GM12875 (cell line): Measurements from ENCODE around the gene LCORL.

ENCODE experiments used
- H3K4me3 ChIP-seq: one replicate; pipeline ENCODE4 v1.5.1; 2011; ENCODE audit warnings: low read depth, low read length, control low read depth
- TF ChIP-seq, protein P1 (sequence below): IDR thresholded peaks from 2 replicates; pipeline ENCODE4 v1.5.1; 2011; ENCODE audit warnings: low read depth, mild to moderate bottlenecking, control low read depth, inconsistent platforms, low read length, moderate library complexity, borderline replicate concordance; ENCODE audit not compliant: insufficient read depth

LCORL gene

DNA sequence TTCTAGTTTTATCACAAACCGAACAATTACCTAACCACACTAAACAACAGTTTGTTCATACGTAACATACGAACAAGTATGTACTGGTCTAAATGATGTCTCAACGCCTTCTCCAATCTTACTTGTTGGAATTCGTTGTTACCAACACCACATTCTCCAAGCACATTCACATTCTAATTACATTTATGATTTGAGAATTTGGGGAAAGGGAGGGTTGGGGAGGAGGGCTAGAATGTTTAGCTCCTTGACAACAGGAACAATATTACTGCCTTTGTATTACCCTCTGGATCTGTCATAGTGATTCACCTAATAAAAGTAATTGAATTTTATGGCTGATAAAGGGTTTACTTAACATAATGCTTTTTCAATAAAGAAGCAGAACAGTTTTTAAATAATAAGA, 24.4 kb downstream of the LCORL start:
- TF ChIP-seq, protein P1, sequence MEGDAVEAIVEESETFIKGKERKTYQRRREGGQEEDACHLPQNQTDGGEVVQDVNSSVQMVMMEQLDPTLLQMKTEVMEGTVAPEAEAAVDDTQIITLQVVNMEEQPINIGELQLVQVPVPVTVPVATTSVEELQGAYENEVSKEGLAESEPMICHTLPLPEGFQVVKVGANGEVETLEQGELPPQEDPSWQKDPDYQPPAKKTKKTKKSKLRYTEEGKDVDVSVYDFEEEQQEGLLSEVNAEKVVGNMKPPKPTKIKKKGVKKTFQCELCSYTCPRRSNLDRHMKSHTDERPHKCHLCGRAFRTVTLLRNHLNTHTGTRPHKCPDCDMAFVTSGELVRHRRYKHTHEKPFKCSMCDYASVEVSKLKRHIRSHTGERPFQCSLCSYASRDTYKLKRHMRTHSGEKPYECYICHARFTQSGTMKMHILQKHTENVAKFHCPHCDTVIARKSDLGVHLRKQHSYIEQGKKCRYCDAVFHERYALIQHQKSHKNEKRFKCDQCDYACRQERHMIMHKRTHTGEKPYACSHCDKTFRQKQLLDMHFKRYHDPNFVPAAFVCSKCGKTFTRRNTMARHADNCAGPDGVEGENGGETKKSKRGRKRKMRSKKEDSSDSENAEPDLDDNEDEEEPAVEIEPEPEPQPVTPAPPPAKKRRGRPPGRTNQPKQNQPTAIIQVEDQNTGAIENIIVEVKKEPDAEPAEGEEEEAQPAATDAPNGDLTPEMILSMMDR, result no peak
- H3K4me3 ChIP-seq, result no peak overlapping the region

DNA sequence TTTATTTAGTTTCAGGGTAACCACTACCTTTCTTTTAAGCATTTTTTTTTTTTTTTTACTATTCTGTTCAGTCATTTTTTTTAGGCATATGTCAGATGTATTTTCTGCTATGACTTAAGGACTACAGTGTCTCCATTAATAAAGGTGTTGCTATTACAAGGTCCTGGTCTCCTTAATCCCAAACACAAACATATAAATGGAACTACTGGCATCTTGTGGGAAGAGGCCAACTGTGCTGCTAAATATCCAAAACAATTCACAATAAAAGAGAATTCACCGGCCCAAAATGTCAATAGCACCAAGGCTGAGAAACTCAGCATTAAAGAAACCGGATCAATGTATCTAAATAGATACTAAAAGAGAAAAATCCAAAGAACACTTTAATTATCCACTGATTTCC, 26.4 kb downstream of the LCORL start:
- no peak overlapping the region for H3K4me3 ChIP-seq
- TF ChIP-seq, protein P1, result no peak

DNA sequence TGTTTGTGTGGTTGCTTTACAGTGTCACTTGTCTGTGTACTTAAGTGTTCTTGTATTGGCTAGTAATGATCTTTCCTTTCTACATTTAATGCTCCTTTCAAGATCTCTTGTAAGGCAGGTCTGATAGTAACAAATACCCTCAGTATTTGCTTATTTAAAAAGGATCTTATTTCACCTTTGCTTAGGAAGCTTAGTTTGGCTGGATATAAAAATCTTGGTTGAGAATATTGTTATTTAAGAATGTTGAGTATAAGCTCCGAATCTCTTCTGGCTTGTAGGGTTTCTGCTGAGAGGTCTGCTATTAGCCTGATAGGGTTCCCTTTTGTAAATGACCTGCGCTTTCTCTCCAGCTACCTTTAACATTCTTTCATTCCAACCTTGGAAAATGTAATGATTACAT, 35.7 kb downstream of the LCORL start:
- TF ChIP-seq, protein P1, result no peak
- H3K4me3 ChIP-seq, result no peak overlapping the region

DNA sequence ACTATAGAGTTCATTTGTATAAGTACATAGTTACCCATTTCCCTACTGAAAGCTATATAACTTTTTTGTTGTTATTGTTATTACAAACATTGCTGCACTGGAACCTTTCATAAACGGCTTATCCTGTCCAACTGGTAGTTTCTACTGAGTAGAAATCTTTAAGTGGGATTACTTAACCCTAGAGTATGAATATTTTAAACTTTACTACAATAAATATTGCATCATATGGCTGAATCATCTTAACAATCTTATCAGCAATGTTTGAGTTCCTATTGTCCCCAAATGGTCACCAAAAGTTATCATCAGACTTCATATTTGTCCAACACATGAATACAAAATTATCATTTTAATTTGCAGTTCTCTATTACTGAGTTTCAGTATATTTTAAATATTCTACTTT, 40.5 kb downstream of the LCORL start:
- TF ChIP-seq, protein P1, result no peak
- no peak overlapping the region for H3K4me3 ChIP-seq

DNA sequence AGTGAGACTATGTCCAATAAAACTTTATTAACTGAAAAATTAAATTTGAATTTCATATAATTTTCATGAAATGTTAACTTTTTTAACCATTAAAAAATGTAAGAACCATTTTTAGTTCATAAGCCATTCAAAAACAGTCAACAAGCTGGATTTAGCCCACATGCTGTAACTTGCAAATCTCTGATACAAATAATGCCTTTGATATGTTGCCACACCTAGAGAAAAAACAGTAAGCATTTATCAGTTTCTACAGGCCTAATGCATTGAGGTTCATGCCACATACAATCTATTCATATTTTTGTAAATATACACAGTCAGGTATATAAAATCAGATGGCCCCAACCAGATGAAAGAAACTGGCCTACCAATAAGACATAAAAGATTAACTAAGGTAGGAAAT, 52.8 kb downstream of the LCORL start:
- H3K4me3 ChIP-seq, result no peak overlapping the region
- TF ChIP-seq, protein P1, result no peak

DNA sequence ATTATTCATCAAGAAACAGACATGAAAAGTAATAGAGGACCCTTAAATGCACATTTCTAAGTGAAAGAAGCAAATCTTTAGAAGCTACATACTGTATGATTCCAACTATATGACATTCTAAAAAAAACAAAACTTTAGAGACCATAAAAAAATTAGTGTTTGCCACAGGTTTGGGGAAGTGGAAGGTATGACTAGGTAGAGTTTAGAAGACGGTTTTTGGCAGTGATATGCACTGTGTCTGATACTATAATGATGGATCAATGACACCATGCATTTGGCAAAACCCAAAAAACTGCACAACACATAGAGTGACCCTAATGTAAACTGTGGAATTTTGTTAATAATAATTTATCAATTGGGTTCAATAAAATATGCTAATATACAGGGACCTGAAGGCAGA, 54.5 kb downstream of the LCORL start:
- H3K4me3 ChIP-seq, result no peak overlapping the region

DNA sequence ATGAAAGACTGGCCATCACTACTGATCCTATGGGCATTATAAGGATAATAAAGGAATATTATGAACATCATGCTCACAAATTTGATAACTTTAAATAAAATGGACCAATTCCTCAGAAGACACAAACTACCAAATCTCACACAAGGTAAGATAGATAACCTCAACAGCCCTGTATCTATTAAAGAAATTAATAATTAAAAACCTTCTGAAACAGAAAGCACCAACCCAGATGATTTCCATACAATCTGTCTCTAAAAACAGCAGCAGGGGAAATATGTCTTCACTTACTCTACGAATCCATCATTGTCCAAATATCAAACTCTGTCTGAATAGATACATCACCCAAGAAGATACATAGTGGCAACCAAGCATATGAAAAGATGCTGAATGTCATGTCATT, 55.2 kb downstream of the LCORL start:
- TF ChIP-seq, protein P1, result no peak
- no peak overlapping the region for H3K4me3 ChIP-seq

More for the DNA sequence above, 54.5 kb downstream of the LCORL start:
- TF ChIP-seq, protein P1, result no peak
